Osteocyte (in vitro differentiated cells): ENCODE data around the gene NDFIP1. TPM values are rescaled to one million over a fixed set of nuclear protein-coding genes. Genes with fewer than 3 reads are reported as not detected.
"Not testable (repeated sequence)": the region's sequence is repeated elsewhere in the genome, so short reads cannot be mapped to it uniquely, and the experiment has no call there.

ENCODE experiments used
- DNase-seq: peaks from one replicate; pipeline ENCODE4 v3.0.0; 2021; ENCODE audit warnings: mixed read lengths; ENCODE audit not compliant: unreplicated experiment; ENCODE audit errors: extremely low spot score
- H3K27ac Mint-ChIP-seq: one replicate; pipeline ENCODE4 v1.8.0; 2021; ENCODE audit warnings: mild to moderate bottlenecking, mixed read lengths; ENCODE audit not compliant: unreplicated experiment
- H3K27me3 Mint-ChIP-seq: one replicate; pipeline ENCODE4 v1.8.0; 2021; ENCODE audit warnings: mixed read lengths; ENCODE audit not compliant: unreplicated experiment
- H3K36me3 Mint-ChIP-seq: one replicate; pipeline ENCODE4 v1.8.0; 2021; ENCODE audit warnings: mixed read lengths; ENCODE audit not compliant: unreplicated experiment
- H3K4me1 Mint-ChIP-seq: one replicate; pipeline ENCODE4 v1.8.0; 2021; ENCODE audit warnings: mixed read lengths; ENCODE audit not compliant: unreplicated experiment
- H3K4me3 Mint-ChIP-seq: one replicate; pipeline ENCODE4 v1.8.0; 2021; ENCODE audit warnings: mild to moderate bottlenecking, moderate library complexity, mixed read lengths; ENCODE audit not compliant: unreplicated experiment
- H3K9me3 Mint-ChIP-seq: one replicate; pipeline ENCODE4 v1.8.0; 2021; ENCODE audit warnings: mixed read lengths; ENCODE audit not compliant: unreplicated experiment
- total RNA-seq: library from RNA; stranded (reverse); gene quantifications from 2 replicates; pipeline ENCODE4 v1.2.1, GENCODE V29; 2021
- TF ChIP-seq, protein P1 (sequence below): fragments of 200-600 bp; sonication (generic); IDR thresholded peaks from 2 replicates; pipeline ENCODE4 v1.5.0; 2021; ENCODE audit warnings: antibody characterized with exemption, mild to moderate bottlenecking, moderate library complexity

NDFIP1 gene
- total RNA-seq, 1 donor from 2014 or later, result 62.7 TPM

DNA sequence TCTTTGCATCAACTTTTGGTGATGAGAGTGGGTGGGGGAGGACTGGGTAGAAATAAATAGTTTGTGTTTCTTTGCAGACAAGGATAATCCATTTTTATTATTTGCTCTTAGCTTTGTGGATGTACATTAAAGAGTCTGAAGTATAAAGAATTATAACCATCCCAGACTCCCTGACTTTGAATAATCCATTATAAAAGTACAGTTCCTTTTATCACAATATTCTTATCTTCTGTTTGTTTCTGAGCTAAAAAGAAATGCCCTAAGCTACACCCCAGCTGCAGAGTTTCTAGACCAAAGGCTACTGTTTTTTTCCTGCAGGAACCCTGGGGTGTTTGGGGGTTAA, 77.9 kb downstream of the NDFIP1 start:
- H3K36me3 Mint-ChIP-seq, result no peaks in the 10 kb centered on the region
- no peaks in the 10 kb centered on the region for H3K9me3 Mint-ChIP-seq
- H3K4me3 Mint-ChIP-seq, result no peak overlapping the region
- TF ChIP-seq, protein P1, sequence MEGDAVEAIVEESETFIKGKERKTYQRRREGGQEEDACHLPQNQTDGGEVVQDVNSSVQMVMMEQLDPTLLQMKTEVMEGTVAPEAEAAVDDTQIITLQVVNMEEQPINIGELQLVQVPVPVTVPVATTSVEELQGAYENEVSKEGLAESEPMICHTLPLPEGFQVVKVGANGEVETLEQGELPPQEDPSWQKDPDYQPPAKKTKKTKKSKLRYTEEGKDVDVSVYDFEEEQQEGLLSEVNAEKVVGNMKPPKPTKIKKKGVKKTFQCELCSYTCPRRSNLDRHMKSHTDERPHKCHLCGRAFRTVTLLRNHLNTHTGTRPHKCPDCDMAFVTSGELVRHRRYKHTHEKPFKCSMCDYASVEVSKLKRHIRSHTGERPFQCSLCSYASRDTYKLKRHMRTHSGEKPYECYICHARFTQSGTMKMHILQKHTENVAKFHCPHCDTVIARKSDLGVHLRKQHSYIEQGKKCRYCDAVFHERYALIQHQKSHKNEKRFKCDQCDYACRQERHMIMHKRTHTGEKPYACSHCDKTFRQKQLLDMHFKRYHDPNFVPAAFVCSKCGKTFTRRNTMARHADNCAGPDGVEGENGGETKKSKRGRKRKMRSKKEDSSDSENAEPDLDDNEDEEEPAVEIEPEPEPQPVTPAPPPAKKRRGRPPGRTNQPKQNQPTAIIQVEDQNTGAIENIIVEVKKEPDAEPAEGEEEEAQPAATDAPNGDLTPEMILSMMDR, result no peak
- no peak for DNase-seq
- no peaks in the 10 kb centered on the region for H3K4me1 Mint-ChIP-seq
- peaks cover 6% of the 10 kb centered on the region for H3K27me3 Mint-ChIP-seq
- no peak overlapping the region for H3K27ac Mint-ChIP-seq

DNA sequence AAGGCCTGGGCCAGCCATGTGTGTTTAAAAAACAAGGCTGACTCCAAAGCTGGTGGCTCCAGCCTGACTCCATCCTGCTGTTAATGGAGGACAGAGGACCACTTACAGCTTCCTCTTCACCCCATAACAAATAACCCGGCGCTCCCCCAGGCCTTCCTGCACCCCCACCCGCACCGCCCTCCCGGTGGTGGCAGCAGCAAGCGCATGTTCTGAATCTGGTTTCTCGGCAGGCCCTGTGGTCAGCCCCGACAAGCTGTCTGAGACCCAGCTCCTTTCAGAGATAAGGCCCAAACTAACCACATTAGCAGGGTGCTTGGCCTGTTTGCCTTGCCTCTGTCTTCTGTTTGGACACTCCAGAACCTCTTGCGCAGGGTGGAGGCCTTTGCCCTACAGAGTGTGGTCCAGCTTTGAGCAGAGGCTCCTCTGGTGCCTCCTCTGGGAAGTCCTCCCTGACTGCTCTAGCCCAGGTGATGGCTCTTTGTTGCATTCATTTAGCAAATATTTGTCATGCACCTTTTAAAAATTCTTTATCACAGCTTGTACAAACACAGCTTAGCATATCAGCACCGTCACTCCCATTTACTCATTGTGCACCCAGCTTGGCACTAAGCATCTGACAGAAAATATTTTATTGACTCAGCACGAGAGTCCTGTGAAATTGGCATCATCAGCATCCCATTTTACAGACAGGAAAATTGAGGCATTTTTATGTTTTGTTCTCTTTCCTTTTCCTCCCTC, 78.4 kb downstream of the NDFIP1 start:
- DNase-seq, result no peak
- H3K4me1 Mint-ChIP-seq, result no peaks in the 10 kb centered on the region
- no peaks in the 10 kb centered on the region for H3K36me3 Mint-ChIP-seq

DNA sequence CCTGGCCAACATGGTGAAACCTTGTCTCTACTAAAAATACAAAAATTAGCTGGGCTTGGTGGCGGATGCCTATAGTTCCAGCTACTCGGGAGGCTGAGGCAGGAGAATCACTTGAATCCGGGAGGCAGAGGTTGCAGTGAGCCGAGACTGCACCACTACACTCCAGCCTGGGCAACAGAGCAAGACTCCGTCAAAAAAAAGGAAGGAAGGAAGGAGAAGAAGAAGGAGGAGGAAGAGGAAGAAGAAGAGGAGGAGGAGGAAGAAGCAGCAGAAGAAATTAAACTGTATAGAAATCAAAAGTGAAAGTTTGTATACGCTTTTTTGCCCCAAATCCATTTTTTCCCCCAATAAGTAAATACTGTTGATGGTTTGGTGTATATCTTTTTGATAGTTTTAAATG, 80.1 kb downstream of the NDFIP1 start:
- not testable (repeated sequence) for H3K27me3 Mint-ChIP-seq, H3K4me3 Mint-ChIP-seq, H3K36me3 Mint-ChIP-seq

More for the DNA sequence above, 78.4 kb downstream of the NDFIP1 start:
- peaks cover 6% of the 10 kb centered on the region for H3K27me3 Mint-ChIP-seq
- H3K9me3 Mint-ChIP-seq, result no peaks in the 10 kb centered on the region
- TF ChIP-seq, protein P1, result no peak
- H3K4me3 Mint-ChIP-seq, result no peak overlapping the region
- H3K27ac Mint-ChIP-seq, result no peak overlapping the region

DNA sequence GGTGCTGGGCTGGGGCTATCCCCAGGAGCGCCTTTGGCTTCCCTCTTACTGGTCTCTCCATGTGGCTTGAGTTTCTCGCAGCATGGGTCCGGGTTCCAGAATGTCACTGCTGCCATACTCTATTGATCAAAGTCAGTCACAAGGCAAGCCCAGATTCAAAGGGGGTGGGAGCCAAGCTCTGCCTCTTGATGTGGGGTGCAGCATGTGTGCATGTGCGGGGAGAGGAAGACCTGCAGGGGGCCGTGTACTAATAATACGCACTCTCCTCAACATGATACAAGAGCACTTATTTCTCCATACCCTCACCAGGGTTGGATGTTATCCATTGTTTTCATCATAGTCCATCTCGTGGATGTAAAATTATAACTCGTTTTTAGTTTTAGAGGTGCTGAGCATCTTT, 81.2 kb downstream of the NDFIP1 start:
- no peaks in the 10 kb centered on the region for H3K9me3 Mint-ChIP-seq
- H3K27ac Mint-ChIP-seq, result no peak overlapping the region
- peaks cover 3% of the 10 kb centered on the region for H3K27me3 Mint-ChIP-seq
- no peaks in the 10 kb centered on the region for H3K36me3 Mint-ChIP-seq
- H3K4me1 Mint-ChIP-seq, result no peaks in the 10 kb centered on the region
- DNase-seq, result no peak
- H3K4me3 Mint-ChIP-seq, result no peak overlapping the region
- TF ChIP-seq, protein P1, result no peak

More for the DNA sequence above, 80.1 kb downstream of the NDFIP1 start:
- H3K4me1 Mint-ChIP-seq, DNase-seq, H3K9me3 Mint-ChIP-seq, H3K27ac Mint-ChIP-seq: not testable (repeated sequence)

DNA sequence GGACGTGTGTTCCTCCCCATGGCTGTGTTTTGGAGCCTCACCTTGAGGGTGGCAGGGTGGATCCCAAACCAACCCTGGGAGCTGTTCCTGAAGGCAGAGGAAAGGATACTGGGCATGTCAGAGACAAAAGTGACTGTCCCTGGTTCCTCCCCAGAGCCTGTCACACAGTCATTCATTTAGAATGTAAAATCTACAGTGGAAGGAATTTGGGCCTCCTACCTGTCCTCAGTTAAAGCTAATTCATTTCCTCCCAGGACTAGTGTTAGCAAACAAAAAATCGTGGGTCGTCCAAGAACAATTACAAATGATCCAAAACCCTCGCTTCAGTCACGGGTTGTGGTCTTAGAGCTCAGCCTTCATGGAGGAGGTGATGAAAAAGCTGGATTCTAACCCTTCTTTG, 83.2 kb downstream of the NDFIP1 start:
- DNase-seq, result no peak
- Mint-ChIP-seq H3K36me3 (no peaks in the 10 kb centered on the region), H3K27me3 (peaks cover 3% of the 10 kb centered on the region), H3K9me3 (no peaks in the 10 kb centered on the region), H3K27ac (no peak overlapping the region), H3K4me3 (no peak overlapping the region), H3K4me1 (no peaks in the 10 kb centered on the region)
- TF ChIP-seq, protein P1, result no peak
